ENCODE results near the gene GNA14.

The GNA14 gene

GRCh38 chr9:77647267-77648233 lies 572 bp downstream of the GNA14 start:
- in situ Hi-C loops (cut with MboI; ENCODE audit: low sequenced_read_pairs): loop anchor here (25.0 kb wide), 1 partner anchor 90 kb away; no protein-coding TSS in a partner anchor

- in situ Hi-C loops (cut with MboI; ENCODE audit: low sequenced_read_pairs): loop anchor here (25.0 kb wide), 1 partner anchor 93 kb away; no protein-coding TSS in a partner anchor
Observed at GRCh38 chr9:77643871-77644270, 4.3 kb downstream of the GNA14 start.

DNA sequence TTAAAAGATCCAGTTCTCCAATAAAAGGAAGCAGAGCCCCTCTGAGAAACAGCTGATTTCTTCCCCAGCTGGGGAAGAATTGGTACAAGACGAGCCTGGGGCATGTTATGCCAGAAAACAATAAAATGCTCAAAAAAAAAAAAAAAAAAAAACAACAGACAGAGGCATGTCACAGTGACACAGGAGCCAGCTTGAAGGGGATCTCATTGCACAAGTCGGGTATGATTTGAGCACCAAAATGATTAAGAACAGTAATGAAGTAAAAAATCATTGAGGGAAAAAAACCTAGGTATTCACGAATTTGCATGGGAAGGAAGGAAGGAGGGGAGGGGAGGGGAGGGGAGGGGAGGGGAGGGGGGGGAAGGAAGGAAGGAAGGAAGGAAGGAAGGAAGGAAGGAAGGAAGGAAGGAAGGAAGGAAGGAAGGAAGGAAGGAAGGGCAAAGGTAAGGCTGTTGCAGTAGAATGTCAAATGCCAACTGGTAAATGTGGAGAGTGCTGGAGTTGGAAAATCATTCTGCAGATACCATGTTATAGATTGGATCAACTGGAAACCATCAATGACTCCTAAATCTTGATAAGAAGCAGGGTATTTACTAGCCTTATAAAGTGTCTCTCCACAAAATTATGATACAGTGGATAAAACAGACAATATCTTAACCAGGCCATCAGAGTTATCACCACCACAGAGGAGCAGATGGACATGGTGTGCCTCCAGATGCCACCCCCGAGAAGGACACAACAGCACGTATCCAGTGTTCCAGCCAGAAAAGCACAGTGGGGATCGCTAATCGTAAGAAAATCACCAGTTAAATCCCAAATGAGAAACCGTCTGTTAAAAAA lies 7.2 kb downstream of the GNA14 start:
- in situ Hi-C loops (cut with MboI; ENCODE audit: low sequenced_read_pairs): loop anchor here (25.0 kb wide), 1 partner anchor 96 kb away; no protein-coding TSS in a partner anchor

DNA sequence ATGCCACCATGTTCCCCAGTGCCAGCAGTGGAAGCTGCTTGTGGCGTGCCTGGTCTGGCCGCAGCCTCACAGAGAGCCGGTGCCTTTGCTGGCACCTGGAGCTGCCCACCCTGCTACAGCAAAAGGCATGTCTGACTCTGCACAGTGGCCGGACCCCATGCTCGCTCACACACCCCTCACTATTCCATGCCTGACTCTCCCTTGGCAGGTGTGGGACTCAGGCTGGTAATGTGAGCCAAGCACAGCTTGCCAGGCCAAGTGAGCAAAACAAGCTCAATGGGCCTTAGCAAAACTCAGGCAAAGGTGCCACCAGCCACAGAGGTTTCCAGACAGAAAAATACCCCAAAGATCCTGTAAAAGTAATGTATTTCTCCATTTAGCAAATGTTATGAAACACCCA lies 15.5 kb downstream of the GNA14 start:
- in situ Hi-C loops (cut with MboI; ENCODE audit: low sequenced_read_pairs): loop anchor here (25.0 kb wide), 1 partner anchor 105 kb away; no protein-coding TSS in a partner anchor

DNA sequence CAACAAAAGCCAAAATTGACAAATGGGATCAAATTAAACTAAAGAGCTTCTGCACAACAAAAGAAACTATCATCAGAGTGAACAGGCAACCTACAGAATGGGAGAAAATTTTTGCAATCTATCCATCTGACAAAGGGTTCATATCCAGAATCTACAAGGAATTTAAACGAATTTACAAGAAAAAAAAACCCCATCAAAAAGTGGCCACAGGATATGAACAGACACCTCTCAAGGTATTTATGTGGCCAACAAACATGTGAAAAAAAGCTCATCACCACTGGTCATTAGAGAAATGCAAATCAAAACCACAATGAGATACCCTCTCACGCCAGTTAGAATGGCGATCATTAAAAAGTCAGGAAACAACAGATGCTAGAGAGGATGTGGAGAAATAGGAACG lies 19.3 kb downstream of the GNA14 start:
- in situ Hi-C loops (cut with MboI; ENCODE audit: low sequenced_read_pairs): loop anchor here (25.0 kb wide), 1 partner anchor 108 kb away; no protein-coding TSS in a partner anchor

GRCh38 chr9:77616191-77616590 lies 31.9 kb downstream of the GNA14 start:
- in situ Hi-C loops (cut with MboI; ENCODE audit: low sequenced_read_pairs): no loop called here

DNA sequence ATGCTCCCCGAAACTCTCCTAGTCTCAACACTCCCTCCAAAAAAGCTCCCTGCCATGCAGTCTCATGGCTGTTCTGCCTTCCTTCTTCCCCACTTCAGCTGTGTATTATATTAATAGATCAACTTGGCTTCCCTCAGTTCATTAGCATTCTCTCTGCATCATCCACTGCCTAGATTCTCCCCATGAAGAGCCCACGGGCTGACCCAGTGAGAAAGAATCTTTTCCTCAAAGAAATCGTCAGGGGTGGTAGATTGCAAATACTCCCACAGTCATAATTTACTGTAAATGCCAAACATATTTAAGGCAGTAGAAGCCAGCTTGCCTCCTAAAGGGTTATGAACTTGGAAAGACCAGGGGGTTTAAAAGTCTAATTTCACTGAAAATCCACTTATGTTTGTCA lies 33.5 kb downstream of the GNA14 start:
- in situ Hi-C loops (cut with MboI; ENCODE audit: low sequenced_read_pairs): no loop called here

- in situ Hi-C loops (cut with MboI; ENCODE audit: low sequenced_read_pairs): no loop called here
Observed at GRCh38 chr9:77606526-77606925, 41.6 kb downstream of the GNA14 start.

- in situ Hi-C loops (cut with MboI; ENCODE audit: low sequenced_read_pairs): no loop called here
Observed at GRCh38 chr9:77605449-77606220, 42.5 kb downstream of the GNA14 start.

GRCh38 chr9:77604316-77604715 lies 43.8 kb downstream of the GNA14 start:
- in situ Hi-C loops (cut with MboI; ENCODE audit: low sequenced_read_pairs): no loop called here

DNA sequence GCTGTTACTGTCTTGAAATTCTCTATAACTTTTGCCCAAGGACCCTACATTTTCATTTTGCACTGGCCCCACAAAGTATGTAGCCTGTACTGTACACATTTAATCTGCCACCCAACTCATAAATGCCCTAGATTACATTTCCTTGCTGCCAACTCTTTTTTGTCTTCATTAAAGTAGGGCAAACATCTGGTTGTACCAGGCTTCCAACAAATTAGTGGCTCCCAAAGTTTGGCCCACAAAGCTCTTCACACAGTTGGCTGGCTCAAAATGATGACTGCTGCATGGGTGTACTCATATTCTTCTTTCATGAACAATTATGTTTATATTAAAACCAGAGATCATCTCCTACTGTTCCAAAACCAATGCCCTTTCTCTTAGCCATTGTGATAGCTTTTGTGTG lies 45.3 kb downstream of the GNA14 start:
- in situ Hi-C loops (cut with MboI; ENCODE audit: low sequenced_read_pairs): no loop called here

DNA sequence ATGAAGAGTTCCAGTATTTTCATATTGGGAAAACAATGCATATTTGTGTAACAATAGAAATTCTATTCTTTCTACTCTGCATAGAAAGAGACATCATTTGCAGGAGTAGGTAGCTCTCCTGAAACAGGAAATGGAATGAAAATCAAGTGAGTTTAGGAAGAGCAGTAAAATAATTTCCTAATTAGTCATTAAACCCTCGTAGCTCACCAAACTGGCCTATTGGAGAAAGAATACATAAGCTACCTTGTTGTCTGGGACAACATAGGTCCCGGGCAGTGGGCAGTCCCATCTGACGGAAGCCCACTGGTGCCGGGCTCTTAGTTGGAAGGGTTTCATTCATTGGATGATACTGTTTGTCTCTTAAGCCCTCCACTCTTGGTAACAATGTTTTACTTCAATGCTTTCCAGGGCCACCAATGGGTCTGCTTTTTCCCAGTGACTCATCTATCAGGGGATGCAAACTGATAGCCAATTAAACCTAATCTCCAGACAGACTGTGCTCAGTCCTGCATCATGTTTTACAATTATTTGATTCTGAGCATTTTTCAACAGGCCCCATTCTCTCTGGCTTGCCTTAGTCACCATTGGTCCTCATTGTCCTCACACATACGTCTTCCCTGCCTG lies 46.5 kb downstream of the GNA14 start:
- in situ Hi-C loops (cut with MboI; ENCODE audit: low sequenced_read_pairs): no loop called here

GRCh38 chr9:77600810-77601209 lies 47.3 kb downstream of the GNA14 start:
- in situ Hi-C loops (cut with MboI; ENCODE audit: low sequenced_read_pairs): no loop called here

DNA sequence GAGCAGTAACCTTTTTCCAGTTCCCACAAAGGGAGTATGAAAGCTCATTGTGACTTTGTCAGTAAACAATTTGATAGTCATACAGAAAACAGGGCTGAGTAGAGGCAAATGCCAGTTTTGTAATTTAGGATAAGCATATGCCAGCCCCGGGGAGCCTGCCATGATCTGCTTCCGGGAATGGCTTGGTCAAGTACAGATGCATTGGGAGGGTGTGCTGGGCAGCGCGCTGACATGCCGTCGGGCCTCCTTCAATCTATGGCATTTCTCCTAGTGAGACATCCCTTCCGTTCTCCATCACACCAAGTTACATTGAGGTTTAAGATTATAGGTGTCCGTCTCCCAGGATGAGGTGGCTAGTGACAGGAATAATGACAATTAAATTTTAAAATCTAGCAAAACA lies 48.6 kb downstream of the GNA14 start:
- in situ Hi-C loops (cut with MboI; ENCODE audit: low sequenced_read_pairs): no loop called here

DNA sequence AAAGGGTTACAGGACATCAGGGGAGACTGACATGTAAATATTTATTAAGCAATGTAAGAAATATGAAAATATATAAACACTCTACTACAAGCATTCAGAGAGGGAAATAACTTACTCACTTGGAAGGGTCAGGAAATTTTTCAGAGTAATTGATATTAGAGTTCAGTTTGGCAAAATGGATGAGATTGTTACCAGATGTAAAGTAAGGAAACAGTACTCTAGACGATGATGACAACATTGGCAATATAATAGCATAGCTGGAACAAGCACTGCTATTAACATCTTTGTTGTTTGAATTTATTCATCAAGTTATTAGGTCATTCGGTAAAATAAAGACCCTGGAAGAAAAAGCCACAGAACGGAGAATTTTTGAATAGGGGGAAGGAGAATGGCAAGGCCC lies 49.1 kb downstream of the GNA14 start:
- in situ Hi-C loops (cut with MboI; ENCODE audit: low sequenced_read_pairs): no loop called here

- in situ Hi-C loops (cut with MboI; ENCODE audit: low sequenced_read_pairs): no loop called here
Observed at GRCh38 chr9:77598524-77598923, 49.6 kb downstream of the GNA14 start.

DNA sequence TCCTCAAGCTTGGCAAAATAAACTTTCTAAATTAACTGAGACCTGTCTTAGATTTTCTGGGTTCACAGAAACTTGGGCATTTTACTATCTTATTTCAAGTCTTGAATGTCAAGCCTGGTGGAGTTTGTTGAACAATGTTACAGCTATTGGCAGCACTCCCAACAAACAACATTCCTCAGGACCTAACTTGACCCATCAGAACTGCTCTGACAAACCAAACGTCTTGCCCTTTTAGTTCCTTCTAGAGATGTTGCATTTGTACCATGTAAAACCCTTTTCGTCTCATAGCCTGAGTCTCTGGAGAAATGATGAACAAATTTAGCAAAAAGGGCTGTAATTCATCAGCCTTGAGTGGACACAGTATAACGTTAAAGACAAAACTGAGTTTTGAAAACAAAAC lies 51.1 kb downstream of the GNA14 start:
- in situ Hi-C loops (cut with MboI; ENCODE audit: low sequenced_read_pairs): no loop called here

GRCh38 chr9:77595426-77596095 lies 52.6 kb downstream of the GNA14 start:
- in situ Hi-C loops (cut with MboI; ENCODE audit: low sequenced_read_pairs): no loop called here

GRCh38 chr9:77594963-77595362 lies 53.2 kb downstream of the GNA14 start:
- in situ Hi-C loops (cut with MboI; ENCODE audit: low sequenced_read_pairs): no loop called here

- in situ Hi-C loops (cut with MboI; ENCODE audit: low sequenced_read_pairs): no loop called here
Observed at GRCh38 chr9:77593528-77593927, 54.6 kb downstream of the GNA14 start.
